Measurements from ENCODE around the gene RAPGEF5. TPM values are rescaled to one million over a fixed set of nuclear protein-coding genes. Genes with fewer than 3 reads are reported as not detected.
A peak's percentile ranks its signal among the peaks of the same experiment; 100 is the strongest.

The RAPGEF5 gene
- polyA plus RNA-seq, 1 donor, result 29.8 TPM

- peaks cover 7% of the 10 kb centered on the region for H3K36me3 ChIP-seq (ENCODE audit: control insufficient read depth, insufficient read depth, low read length)
- peak overlapping the region; percentile 56 for H3K27ac ChIP-seq (ENCODE audit: low read length)
- no peaks in the 10 kb centered on the region for H3K27me3 ChIP-seq (ENCODE audit: control insufficient read depth, insufficient read depth, low read length)
- no peak for DNase-seq
- H3K9me3 ChIP-seq (ENCODE audit: control insufficient read depth, low read depth, low read length), result peaks cover 2% of the 10 kb centered on the region
- peaks cover 4% of the 10 kb centered on the region for H3K4me1 ChIP-seq (ENCODE audit: control insufficient read depth, insufficient read depth, low read length)
- no peak overlapping the region for H3K4me3 ChIP-seq (ENCODE audit: low read length)
These were observed 86.6 kb downstream of the RAPGEF5 start for GRCh38 chr7:22270371-22270770.

- H3K9me3 ChIP-seq (ENCODE audit: control insufficient read depth, low read depth, low read length), result peaks cover 2% of the 10 kb centered on the region
- no peaks in the 10 kb centered on the region for H3K27me3 ChIP-seq (ENCODE audit: control insufficient read depth, insufficient read depth, low read length)
- H3K4me3 ChIP-seq (ENCODE audit: low read length), result no peak overlapping the region
- DNase-seq, result peak; percentile 87 to 93
- peaks cover 7% of the 10 kb centered on the region for H3K36me3 ChIP-seq (ENCODE audit: control insufficient read depth, insufficient read depth, low read length)
- H3K27ac ChIP-seq (ENCODE audit: low read length), result peak overlapping the region; percentile 56
- no CpG with 5 or more reads among the region's 3 CpGs for WGBS (ENCODE audit: insufficient coverage, low lambda C conversion rate)
- peaks cover 4% of the 10 kb centered on the region for H3K4me1 ChIP-seq (ENCODE audit: control insufficient read depth, insufficient read depth, low read length)
These were observed 87.0 kb downstream of the RAPGEF5 start for GRCh38 chr7:22269963-22270362.

- no peak for DNase-seq
- Histone ChIP-seq H3K27me3 (ENCODE audit: control insufficient read depth, insufficient read depth, low read length) (no peaks in the 10 kb centered on the region), H3K36me3 (ENCODE audit: control insufficient read depth, insufficient read depth, low read length) (peaks cover 4% of the 10 kb centered on the region), H3K27ac (ENCODE audit: low read length) (no peak overlapping the region), H3K4me3 (ENCODE audit: low read length) (no peak overlapping the region), H3K9me3 (ENCODE audit: control insufficient read depth, low read depth, low read length) (peaks cover 2% of the 10 kb centered on the region), H3K4me1 (ENCODE audit: control insufficient read depth, insufficient read depth, low read length) (peaks cover 4% of the 10 kb centered on the region)
- WGBS (ENCODE audit: insufficient coverage, low lambda C conversion rate), result 94% methylated on average over 2 of the region's 6 CpGs
These were observed 88.0 kb downstream of the RAPGEF5 start for GRCh38 chr7:22268884-22269421.

- H3K27ac ChIP-seq (ENCODE audit: low read length), result no peak overlapping the region
- peaks cover 2% of the 10 kb centered on the region for H3K36me3 ChIP-seq (ENCODE audit: control insufficient read depth, insufficient read depth, low read length)
- 42% methylated on average over 2 of the region's 4 CpGs for WGBS (ENCODE audit: insufficient coverage, low lambda C conversion rate)
These were observed 88.9 kb downstream of the RAPGEF5 start for GRCh38 chr7:22267930-22268615.

GRCh38 chr7:22262538-22262937 lies 94.4 kb downstream of the RAPGEF5 start:
- Histone ChIP-seq H3K27ac (ENCODE audit: low read length) (no peak overlapping the region), H3K9me3 (ENCODE audit: control insufficient read depth, low read depth, low read length) (no peaks in the 10 kb centered on the region), H3K36me3 (ENCODE audit: control insufficient read depth, insufficient read depth, low read length) (peaks cover 5% of the 10 kb centered on the region), H3K27me3 (ENCODE audit: control insufficient read depth, insufficient read depth, low read length) (no peaks in the 10 kb centered on the region), H3K4me3 (ENCODE audit: low read length) (no peak overlapping the region), H3K4me1 (ENCODE audit: control insufficient read depth, insufficient read depth, low read length) (no peaks in the 10 kb centered on the region)
- no CpG with 5 or more reads among the region's 4 CpGs for WGBS (ENCODE audit: insufficient coverage, low lambda C conversion rate)
- DNase-seq, result no peak

More at GRCh38 chr7:22267930-22268615, 88.9 kb downstream of the RAPGEF5 start:
- H3K4me1 ChIP-seq (ENCODE audit: control insufficient read depth, insufficient read depth, low read length), result peaks cover 4% of the 10 kb centered on the region
- peaks cover 2% of the 10 kb centered on the region for H3K9me3 ChIP-seq (ENCODE audit: control insufficient read depth, low read depth, low read length)
- DNase-seq, result no peak
- H3K4me3 ChIP-seq (ENCODE audit: low read length), result no peak overlapping the region
- no peaks in the 10 kb centered on the region for H3K27me3 ChIP-seq (ENCODE audit: control insufficient read depth, insufficient read depth, low read length)

- H3K36me3 ChIP-seq (ENCODE audit: control insufficient read depth, insufficient read depth, low read length), result peaks cover 11% of the 10 kb centered on the region
- no peak overlapping the region for H3K4me3 ChIP-seq (ENCODE audit: low read length)
- no peaks in the 10 kb centered on the region for H3K9me3 ChIP-seq (ENCODE audit: control insufficient read depth, low read depth, low read length)
- H3K27me3 ChIP-seq (ENCODE audit: control insufficient read depth, insufficient read depth, low read length), result no peaks in the 10 kb centered on the region
- no peak for DNase-seq
- WGBS (ENCODE audit: insufficient coverage, low lambda C conversion rate), result no CpG with 5 or more reads among the region's 2 CpGs
- no peak overlapping the region for H3K27ac ChIP-seq (ENCODE audit: low read length)
- peaks cover 7% of the 10 kb centered on the region for H3K4me1 ChIP-seq (ENCODE audit: control insufficient read depth, insufficient read depth, low read length)
These were observed 100.3 kb downstream of the RAPGEF5 start for GRCh38 chr7:22256541-22257096.

GRCh38 chr7:22255834-22256233 lies 101.1 kb downstream of the RAPGEF5 start:
- Histone ChIP-seq H3K27ac (ENCODE audit: low read length) (peak overlapping the region; percentile 64), H3K9me3 (ENCODE audit: control insufficient read depth, low read depth, low read length) (no peaks in the 10 kb centered on the region), H3K4me1 (ENCODE audit: control insufficient read depth, insufficient read depth, low read length) (peaks cover 7% of the 10 kb centered on the region), H3K36me3 (ENCODE audit: control insufficient read depth, insufficient read depth, low read length) (peaks cover 11% of the 10 kb centered on the region), H3K27me3 (ENCODE audit: control insufficient read depth, insufficient read depth, low read length) (no peaks in the 10 kb centered on the region), H3K4me3 (ENCODE audit: low read length) (no peak overlapping the region)
- WGBS (ENCODE audit: insufficient coverage, low lambda C conversion rate), result 50% methylated on average over 1 of the region's 1 CpG
- peak; percentile 59 to 75 for DNase-seq

- Histone ChIP-seq H3K27me3 (ENCODE audit: control insufficient read depth, insufficient read depth, low read length) (no peaks in the 10 kb centered on the region), H3K4me3 (ENCODE audit: low read length) (no peak overlapping the region), H3K4me1 (ENCODE audit: control insufficient read depth, insufficient read depth, low read length) (peaks cover 7% of the 10 kb centered on the region), H3K9me3 (ENCODE audit: control insufficient read depth, low read depth, low read length) (no peaks in the 10 kb centered on the region), H3K27ac (ENCODE audit: low read length) (no peak overlapping the region), H3K36me3 (ENCODE audit: control insufficient read depth, insufficient read depth, low read length) (peaks cover 11% of the 10 kb centered on the region)
- WGBS (ENCODE audit: insufficient coverage, low lambda C conversion rate), result no CpG with 5 or more reads among the region's 1 CpG
- no peak for DNase-seq
These were observed 101.6 kb downstream of the RAPGEF5 start for GRCh38 chr7:22255342-22255741.

GRCh38 chr7:22252936-22253536 lies 103.9 kb downstream of the RAPGEF5 start:
- no peak for DNase-seq
- Histone ChIP-seq H3K36me3 (ENCODE audit: control insufficient read depth, insufficient read depth, low read length) (peaks cover 8% of the 10 kb centered on the region), H3K27me3 (ENCODE audit: control insufficient read depth, insufficient read depth, low read length) (no peaks in the 10 kb centered on the region), H3K9me3 (ENCODE audit: control insufficient read depth, low read depth, low read length) (no peaks in the 10 kb centered on the region), H3K4me3 (ENCODE audit: low read length) (no peak overlapping the region), H3K4me1 (ENCODE audit: control insufficient read depth, insufficient read depth, low read length) (peaks cover 7% of the 10 kb centered on the region), H3K27ac (ENCODE audit: low read length) (no peak overlapping the region)
- 85% methylated on average over 2 of the region's 7 CpGs for WGBS (ENCODE audit: insufficient coverage, low lambda C conversion rate)

- Histone ChIP-seq H3K27me3 (ENCODE audit: control insufficient read depth, insufficient read depth, low read length) (no peaks in the 10 kb centered on the region), H3K9me3 (ENCODE audit: control insufficient read depth, low read depth, low read length) (no peaks in the 10 kb centered on the region), H3K27ac (ENCODE audit: low read length) (no peak overlapping the region), H3K4me3 (ENCODE audit: low read length) (no peak overlapping the region), H3K36me3 (ENCODE audit: control insufficient read depth, insufficient read depth, low read length) (peaks cover 6% of the 10 kb centered on the region), H3K4me1 (ENCODE audit: control insufficient read depth, insufficient read depth, low read length) (peaks cover 7% of the 10 kb centered on the region)
- DNase-seq, result no peak
- WGBS (ENCODE audit: insufficient coverage, low lambda C conversion rate), result no CpG with 5 or more reads among the region's 2 CpGs
These were observed 104.9 kb downstream of the RAPGEF5 start for GRCh38 chr7:22252016-22252415.

All from large intestine (tissue), 3 donors.